ENCODE data around the gene ECSIT.

Gene ECSIT

DNA sequence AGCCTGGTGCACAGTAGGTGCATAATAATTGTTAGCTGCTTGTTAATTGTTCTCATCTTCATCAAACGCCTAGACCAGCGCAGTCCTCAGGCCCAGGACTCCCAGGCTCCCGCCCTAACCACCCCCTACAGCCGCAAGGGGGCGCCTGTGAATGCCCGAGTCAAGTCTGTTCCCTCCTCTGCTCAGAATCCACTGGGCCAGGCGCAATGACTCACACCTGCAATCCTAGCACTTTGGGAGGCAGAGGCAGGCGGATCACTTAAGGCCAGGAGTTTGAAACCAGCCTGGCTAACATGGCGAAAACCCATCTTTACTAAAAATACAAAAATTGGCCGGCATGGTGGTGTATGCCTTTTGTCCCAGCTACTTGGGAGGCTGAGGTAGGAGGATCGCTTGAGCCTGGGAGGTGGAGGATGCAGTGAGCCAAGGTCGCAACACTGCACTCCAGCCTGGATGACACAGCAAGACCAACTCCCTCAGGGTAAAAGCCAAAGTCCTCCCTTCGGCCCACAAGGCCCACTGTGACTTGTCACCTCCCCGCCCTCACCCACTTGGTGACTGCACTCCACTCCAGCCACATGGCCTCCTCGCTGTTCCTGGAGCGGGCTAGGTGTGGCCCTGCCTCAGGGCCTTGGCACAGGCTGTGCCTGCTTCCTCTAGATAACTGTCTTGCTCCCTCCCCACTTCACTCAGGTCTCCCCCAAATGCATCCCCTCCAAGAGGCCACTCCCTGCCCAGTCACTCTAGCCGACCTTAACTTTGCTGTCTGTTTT is 32.4 kb downstream of the ECSIT start:
- Histone ChIP-seq H3K27me3 (ENCODE audit: insufficient read depth, low read length) (no peaks in the 10 kb centered on the region), H3K9me3 (ENCODE audit: insufficient read depth, low read depth, low read length) (no peaks in the 10 kb centered on the region), H3K4me3 (ENCODE audit: low read length) (no peak overlapping the region), H3K9ac (ENCODE audit: low read depth, low read length) (no peak overlapping the region), H3K4me1 (ENCODE audit: insufficient read depth, low read length) (no peaks in the 10 kb centered on the region), H3K27ac (ENCODE audit: low read depth, low read length) (no peak overlapping the region), H3K36me3 (ENCODE audit: insufficient read depth, low read length) (peaks cover 13% of the 10 kb centered on the region; the same call in 1 of the 2 replicates)
- 69% methylated on average over 17 of the region's 17 CpGs for WGBS

GRCh38 chr19:11495885-11496284 is 33.0 kb downstream of the ECSIT start:
- Histone ChIP-seq H3K4me3 (ENCODE audit: low read length) (no peak overlapping the region), H3K36me3 (ENCODE audit: insufficient read depth, low read length) (peaks cover 13% of the 10 kb centered on the region; the same call in 1 of the 2 replicates), H3K4me1 (ENCODE audit: insufficient read depth, low read length) (no peaks in the 10 kb centered on the region), H3K27me3 (ENCODE audit: insufficient read depth, low read length) (no peaks in the 10 kb centered on the region), H3K9ac (ENCODE audit: low read depth, low read length) (no peak overlapping the region), H3K27ac (ENCODE audit: low read depth, low read length) (no peak overlapping the region), H3K9me3 (ENCODE audit: insufficient read depth, low read depth, low read length) (no peaks in the 10 kb centered on the region)
- 95% methylated on average over 22 of the region's 22 CpGs for WGBS

GRCh38 chr19:11495481-11495880 is 33.5 kb downstream of the ECSIT start:
- Histone ChIP-seq H3K9ac (ENCODE audit: low read depth, low read length) (no peak overlapping the region), H3K36me3 (ENCODE audit: insufficient read depth, low read length) (peaks cover 13% of the 10 kb centered on the region; the same call in 1 of the 2 replicates), H3K4me1 (ENCODE audit: insufficient read depth, low read length) (no peaks in the 10 kb centered on the region), H3K4me3 (ENCODE audit: low read length) (no peak overlapping the region), H3K9me3 (ENCODE audit: insufficient read depth, low read depth, low read length) (no peaks in the 10 kb centered on the region), H3K27ac (ENCODE audit: low read depth, low read length) (no peak overlapping the region), H3K27me3 (ENCODE audit: insufficient read depth, low read length) (no peaks in the 10 kb centered on the region)
- 92% methylated on average over 10 of the region's 10 CpGs for WGBS

- 94% methylated on average over 23 of the region's 27 CpGs for WGBS
- H3K4me3 ChIP-seq (ENCODE audit: low read length) = no peak overlapping the region
- H3K36me3 ChIP-seq (ENCODE audit: insufficient read depth, low read length) = peaks cover 13% of the 10 kb centered on the region; the same call in 1 of the 2 replicates
- H3K9ac ChIP-seq (ENCODE audit: low read depth, low read length) = no peak overlapping the region
- no peaks in the 10 kb centered on the region for H3K4me1 ChIP-seq (ENCODE audit: insufficient read depth, low read length)
- H3K27ac ChIP-seq (ENCODE audit: low read depth, low read length) = no peak overlapping the region
- H3K9me3 ChIP-seq (ENCODE audit: insufficient read depth, low read depth, low read length) = no peaks in the 10 kb centered on the region
- no peaks in the 10 kb centered on the region for H3K27me3 ChIP-seq (ENCODE audit: insufficient read depth, low read length)
Measured at GRCh38 chr19:11494634-11495285, 34.2 kb downstream of the ECSIT start.

GRCh38 chr19:11489378-11489777 is 39.6 kb downstream of the ECSIT start:
- 94% methylated on average over 7 of the region's 7 CpGs for WGBS
- H3K4me1 ChIP-seq (ENCODE audit: insufficient read depth, low read length) = no peaks in the 10 kb centered on the region
- no peak overlapping the region for H3K4me3 ChIP-seq (ENCODE audit: low read length)
- H3K9ac ChIP-seq (ENCODE audit: low read depth, low read length) = no peak overlapping the region
- H3K9me3 ChIP-seq (ENCODE audit: insufficient read depth, low read depth, low read length) = no peaks in the 10 kb centered on the region
- no peaks in the 10 kb centered on the region for H3K27me3 ChIP-seq (ENCODE audit: insufficient read depth, low read length)
- no peaks in the 10 kb centered on the region; the same call in 1 of the 2 replicates for H3K36me3 ChIP-seq (ENCODE audit: insufficient read depth, low read length)
- H3K27ac ChIP-seq (ENCODE audit: low read depth, low read length) = no peak overlapping the region

DNA sequence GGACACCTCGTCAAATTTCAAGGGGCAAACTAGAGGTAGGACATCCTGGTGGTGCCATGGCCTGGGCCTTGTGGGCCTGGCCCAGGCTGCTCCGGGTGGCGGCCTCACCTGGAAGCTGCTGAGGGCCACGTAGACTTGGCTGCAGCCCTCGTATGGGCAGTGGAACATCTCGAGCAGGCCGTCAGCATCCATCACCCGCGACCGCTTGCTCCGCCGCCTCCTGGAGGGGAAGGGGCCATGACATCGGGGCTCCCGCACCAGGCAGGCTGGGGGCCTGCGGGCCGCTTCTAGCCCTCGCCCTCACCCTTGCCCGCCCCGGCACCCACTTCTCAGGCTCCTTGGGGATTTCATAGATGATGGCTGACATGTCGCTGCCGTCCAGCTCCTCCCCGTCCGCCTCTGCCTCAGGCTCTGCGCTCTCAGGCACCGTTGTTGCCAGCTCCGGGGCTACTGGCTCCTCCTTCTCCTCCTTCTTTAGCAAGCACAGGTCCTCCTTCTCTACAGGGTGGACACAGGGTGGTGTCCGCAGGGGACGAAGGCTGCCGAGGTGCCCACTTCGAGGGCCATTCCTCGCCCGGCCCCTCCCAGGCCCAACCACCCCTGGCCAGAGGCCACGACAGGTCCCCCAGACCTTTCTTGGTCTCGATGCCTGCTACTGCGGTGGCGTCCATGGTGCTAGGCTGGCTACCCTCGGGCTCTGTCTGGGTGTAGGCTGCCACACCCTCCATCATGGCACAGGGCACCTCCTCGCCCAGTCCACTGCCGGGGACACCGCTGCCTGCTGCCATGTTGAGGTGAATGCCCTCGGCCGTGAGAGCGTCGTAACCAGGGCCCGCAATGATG is 42.1 kb downstream of the ECSIT start:
- H3K9ac ChIP-seq (ENCODE audit: low read depth, low read length) = no peak overlapping the region
- H3K4me3 ChIP-seq (ENCODE audit: low read length) = no peak overlapping the region
- H3K36me3 ChIP-seq (ENCODE audit: insufficient read depth, low read length) = no peaks in the 10 kb centered on the region
- WGBS = 93% methylated on average over 45 of the region's 45 CpGs
- no peaks in the 10 kb centered on the region for H3K9me3 ChIP-seq (ENCODE audit: insufficient read depth, low read depth, low read length)
- peaks cover 6% of the 10 kb centered on the region for H3K27me3 ChIP-seq (ENCODE audit: insufficient read depth, low read length)
- no peak overlapping the region for H3K27ac ChIP-seq (ENCODE audit: low read depth, low read length)
- no peaks in the 10 kb centered on the region for H3K4me1 ChIP-seq (ENCODE audit: insufficient read depth, low read length)

DNA sequence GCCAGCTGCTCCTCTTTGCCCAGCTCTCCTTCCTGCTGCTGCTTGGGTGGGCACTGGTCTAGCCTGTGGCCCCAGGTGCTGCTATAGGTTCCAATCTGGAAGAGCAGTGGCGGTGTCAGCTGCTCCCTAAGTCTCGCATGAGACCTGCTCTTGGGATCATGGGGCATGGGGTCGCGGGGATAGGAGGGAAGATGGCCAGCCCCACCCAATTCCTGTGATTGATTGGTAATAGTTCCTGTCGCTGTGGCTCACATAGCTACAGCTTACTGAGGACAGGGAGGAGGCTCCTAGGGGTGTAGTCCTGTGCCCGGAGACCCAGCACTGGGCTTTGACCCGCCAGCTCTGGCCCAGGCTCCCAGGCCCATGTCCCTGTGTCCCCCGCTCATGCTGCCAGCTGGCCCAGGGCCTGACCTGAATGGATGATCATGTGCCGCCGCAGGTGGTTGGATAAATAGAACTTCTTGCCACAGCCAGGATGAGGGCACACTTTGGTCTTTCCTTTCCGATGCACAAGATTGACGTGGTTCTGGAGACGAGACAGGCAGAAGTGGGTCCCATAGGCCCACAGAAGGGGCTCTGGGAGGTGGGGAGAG is 43.6 kb downstream of the ECSIT start:
- H3K27me3 ChIP-seq (ENCODE audit: insufficient read depth, low read length) = peaks cover 21% of the 10 kb centered on the region
- no peak overlapping the region for H3K27ac ChIP-seq (ENCODE audit: low read depth, low read length)
- no peaks in the 10 kb centered on the region for H3K36me3 ChIP-seq (ENCODE audit: insufficient read depth, low read length)
- WGBS = 88% methylated on average over 13 of the region's 13 CpGs
- H3K4me3 ChIP-seq (ENCODE audit: low read length) = no peak overlapping the region
- H3K9ac ChIP-seq (ENCODE audit: low read depth, low read length) = no peak overlapping the region
- no peaks in the 10 kb centered on the region for H3K9me3 ChIP-seq (ENCODE audit: insufficient read depth, low read depth, low read length)
- H3K4me1 ChIP-seq (ENCODE audit: insufficient read depth, low read length) = no peaks in the 10 kb centered on the region; the same call in 1 of the 2 replicates

DNA sequence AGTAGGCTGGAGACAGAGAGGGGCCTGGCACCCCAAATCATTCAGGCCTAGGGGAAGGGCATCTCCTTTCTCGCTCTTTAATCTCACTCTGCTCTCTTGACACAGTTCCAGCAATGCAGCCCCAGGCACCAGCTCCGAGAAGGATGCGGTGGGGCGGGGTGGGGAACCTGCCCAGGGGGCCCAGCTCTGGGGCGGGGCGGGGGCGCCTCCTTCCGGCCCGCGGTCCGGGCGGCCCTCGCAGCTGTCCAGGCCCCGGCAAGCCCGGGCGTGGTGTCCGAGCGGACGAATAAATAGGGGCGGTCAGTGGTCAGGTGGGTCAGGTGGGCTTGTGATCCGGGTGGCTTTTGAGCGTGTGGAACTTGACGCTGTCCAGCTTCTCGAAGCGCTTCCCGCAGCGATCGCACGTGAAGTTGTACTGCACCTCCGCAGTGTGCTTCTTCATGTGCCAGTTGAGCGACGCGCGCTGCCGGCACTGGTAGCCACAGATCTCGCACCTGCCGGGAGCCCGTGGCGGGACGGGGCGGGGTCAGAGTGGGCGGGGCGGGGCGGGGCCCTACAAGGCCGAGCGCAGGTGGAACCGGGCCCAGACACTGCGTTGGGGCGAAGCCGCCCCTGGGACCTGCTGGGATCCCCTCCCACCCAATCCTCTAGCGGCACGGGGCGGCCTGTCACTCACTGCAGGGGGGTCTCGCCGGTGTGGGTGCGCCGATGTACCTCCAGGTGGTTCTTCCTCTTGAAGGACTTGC is 45.4 kb downstream of the ECSIT start:
- Histone ChIP-seq H3K27me3 (ENCODE audit: insufficient read depth, low read length) (peaks cover 39% of the 10 kb centered on the region), H3K36me3 (ENCODE audit: insufficient read depth, low read length) (no peaks in the 10 kb centered on the region), H3K9ac (ENCODE audit: low read depth, low read length) (no peak overlapping the region), H3K27ac (ENCODE audit: low read depth, low read length) (no peak overlapping the region), H3K9me3 (ENCODE audit: insufficient read depth, low read depth, low read length) (no peaks in the 10 kb centered on the region), H3K4me1 (ENCODE audit: insufficient read depth, low read length) (no peaks in the 10 kb centered on the region; the same call in 1 of the 2 replicates), H3K4me3 (ENCODE audit: low read length) (no peak overlapping the region)
- WGBS = 93% methylated on average over 57 of the region's 57 CpGs

DNA sequence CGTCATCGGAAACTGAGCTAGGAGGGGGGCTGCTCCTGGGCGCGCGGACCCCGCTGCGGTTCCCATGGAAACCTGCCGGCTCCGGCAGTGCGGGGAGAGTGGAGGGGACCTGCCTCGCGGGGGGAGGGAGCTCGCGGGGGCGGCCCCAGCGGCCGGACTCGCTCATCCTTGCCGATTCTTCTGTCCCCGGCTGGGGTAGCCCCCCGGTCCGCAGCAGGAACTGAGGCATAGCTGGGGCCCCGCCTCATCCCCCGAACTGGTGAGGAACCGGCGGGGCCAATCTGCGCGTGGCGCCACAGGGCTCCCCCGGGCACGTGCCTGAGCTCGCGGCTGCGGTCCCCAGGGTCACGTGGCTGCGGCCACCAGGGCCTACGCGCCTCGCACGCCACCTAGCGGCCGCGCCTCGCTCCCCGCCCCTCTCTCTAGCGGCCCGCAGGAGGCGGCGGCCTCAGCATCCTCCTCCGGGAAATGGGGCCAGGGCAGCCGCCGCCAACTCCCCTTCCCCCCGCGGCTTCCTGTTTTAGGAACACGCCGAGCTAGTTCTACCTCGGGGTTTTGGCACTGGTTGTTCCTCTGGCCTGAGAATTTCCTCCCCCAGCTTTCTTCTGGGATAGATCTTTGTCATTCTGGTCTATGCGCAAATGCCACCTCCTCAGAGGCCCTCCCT is 46.4 kb downstream of the ECSIT start:
- Histone ChIP-seq H3K4me3 (ENCODE audit: low read length) (peak overlapping the region; percentile 42), H3K27me3 (ENCODE audit: insufficient read depth, low read length) (peaks cover 46% of the 10 kb centered on the region), H3K4me1 (ENCODE audit: insufficient read depth, low read length) (no peaks in the 10 kb centered on the region; the same call in 1 of the 2 replicates), H3K27ac (ENCODE audit: low read depth, low read length) (no peak overlapping the region; the same call in 1 of the 2 replicates), H3K9me3 (ENCODE audit: insufficient read depth, low read depth, low read length) (no peaks in the 10 kb centered on the region), H3K9ac (ENCODE audit: low read depth, low read length) (no peak overlapping the region), H3K36me3 (ENCODE audit: insufficient read depth, low read length) (no peaks in the 10 kb centered on the region)
- 4% methylated on average over 58 of the region's 58 CpGs for WGBS
